K562 (cell line): ENCODE results near the gene MRAS. TPM values are rescaled to one million over a fixed set of nuclear protein-coding genes. Genes with fewer than 3 reads are reported as not detected.

Experiments used
- ATAC-seq: fragments of 200-7000 bp; cut with Tn5 transposase; 3 replicates; pipeline ENCODE4 v1.9.1; 2020; ENCODE audit warnings: moderate library complexity
- BruUV-seq: library from RNA; stranded (reverse); fragments of 400-500 nt; replicated peaks from 2 replicates; lab custom pipeline; 2021; lab: Mats Ljungman, UMichigan
- CTCF ChIA-PET: fragments of 300-600 bp; formaldehyde crosslinking; extraction: SDS; loops from one replicate; lab custom pipeline; 2021; ENCODE audit warnings: low intra/inter-chr PET ratio; lab: Yijun Ruan, JAX
- POLR2A ChIA-PET: fragments of 300-600, 350-650 bp; sonication (Branson Sonifier 250); formaldehyde crosslinking; extraction: SDS; loops from one replicate; lab custom pipeline; 2021; ENCODE audit warnings: antibody characterized with exemption, inconsistent platforms; lab: Yijun Ruan, JAX
- DNase-seq, 4 experiments: peaks; one replicate each; pipeline versions ENCODE4 v3.0.0 to v3.0.0-alpha.2; 2011 to 2018; ENCODE audit warnings: low spot score in 3 of 4, mixed read lengths in 3 of 4; ENCODE audit errors: extremely low read depth in 1 of 4
- FAIRE-seq: peaks from 2 replicates; lab custom pipeline; 2011; peaks lifted over from hg19 to GRCh38; lab: Jason Lieb, UNC
- H2AFZ ChIP-seq: 2 replicates; pipeline ENCODE4 v1.6.0; 2011; ENCODE audit warnings: low read depth, low read length, control low read depth, inconsistent platforms
- H3K27ac ChIP-seq: fragments of 200-600 bp; 3 replicates; pipeline ENCODE4 v1.8.0; 2011; ENCODE audit warnings: low read depth, mild to moderate bottlenecking, control low read depth, inconsistent platforms, low read length, moderate library complexity, mixed read lengths; ENCODE audit errors: extremely low read depth
- H3K27me3 ChIP-seq, 2 experiments: fragments of 300-600 bp in 1 of 2; 2 replicates in 1 of 2; 3 replicates in 1 of 2; pipeline versions ENCODE4 v1.6.0 to v1.8.0; 2011; ENCODE audit warnings: inconsistent platforms in 2 of 2, low read length in 2 of 2, mild to moderate bottlenecking in 1 of 2, mixed read lengths in 1 of 2, moderate library complexity in 1 of 2; ENCODE audit not compliant: control insufficient read depth in 2 of 2, insufficient read depth in 2 of 2
- H3K36me3 ChIP-seq: fragments of 300-600 bp; 3 replicates; pipeline ENCODE4 v1.8.0; 2011; ENCODE audit warnings: mild to moderate bottlenecking, low read length, inconsistent platforms; ENCODE audit not compliant: control insufficient read depth, insufficient read depth
- H3K4me1 ChIP-seq, 2 experiments: fragments of 200-600 bp in 1 of 2; replicated peaks in 1 of 2; 2 replicates in 1 of 2; 3 replicates in 1 of 2; pipeline versions ENCODE4 v1.5.1 to v1.8.0; 2011; ENCODE audit warnings: inconsistent platforms in 2 of 2, low read length in 2 of 2, mild to moderate bottlenecking in 1 of 2, mixed read lengths in 1 of 2, moderate library complexity in 1 of 2; ENCODE audit not compliant: control insufficient read depth in 2 of 2, insufficient read depth in 2 of 2
- H3K4me2 ChIP-seq: 2 replicates; pipeline ENCODE4 v1.6.1; 2011; ENCODE audit warnings: low read length, control low read depth, inconsistent platforms, mixed read lengths; ENCODE audit not compliant: insufficient read depth
- H3K4me3 ChIP-seq: fragments of 200-600 bp; sonication (generic), shearing (Covaris generic); 2 replicates; pipeline ENCODE4 v1.5.1; 2016; ENCODE audit warnings: control low read depth, inconsistent platforms
- H3K79me2 ChIP-seq: fragments of 200-600 bp; 3 replicates; pipeline ENCODE4 v1.8.0; 2011; ENCODE audit warnings: low read length, inconsistent platforms; ENCODE audit not compliant: control insufficient read depth, insufficient read depth
- H3K9ac ChIP-seq, 2 experiments: 2 replicates each; pipeline versions ENCODE4 v1.6.0 to v1.6.1; 2011; ENCODE audit warnings: low read depth in 2 of 2, low read length in 2 of 2, control low read depth in 1 of 2, inconsistent platforms in 1 of 2, mild to moderate bottlenecking in 1 of 2, mixed read lengths in 1 of 2; ENCODE audit not compliant: insufficient read depth in 1 of 2
- H3K9me1 ChIP-seq: one replicate; pipeline ENCODE4 v1.6.0; 2011; ENCODE audit warnings: inconsistent platforms, mild to moderate bottlenecking, low read length, moderate library complexity; ENCODE audit not compliant: control insufficient read depth, insufficient read depth
- H3K9me3 ChIP-seq: replicated peaks from 2 replicates; pipeline ENCODE4 v1.5.1; 2011; ENCODE audit warnings: low read depth, low read length, inconsistent platforms; ENCODE audit not compliant: control insufficient read depth, insufficient read depth
- H4K20me1 ChIP-seq: replicated peaks from 2 replicates; pipeline ENCODE4 v1.6.1; 2011; ENCODE audit warnings: low read length, inconsistent platforms, mixed read lengths; ENCODE audit not compliant: control insufficient read depth, insufficient read depth
- CC2D1A ChIP-seq: fragments of 450-650 bp; IDR thresholded peaks from 2 replicates; pipeline ENCODE4 v1.6.1; 2017; ENCODE audit warnings: mild to moderate bottlenecking
- CREB3L1 ChIP-seq: fragments of 450-650 bp; IDR thresholded peaks from 2 replicates; pipeline ENCODE4 v1.6.1; 2014; ENCODE audit warnings: low read depth, mild to moderate bottlenecking, moderate library complexity, borderline replicate concordance
- FOXJ3 ChIP-seq: sonication (generic); formaldehyde crosslinking; IDR thresholded peaks from 2 replicates; pipeline ENCODE4 v1.4.0; 2020; ENCODE audit warnings: mild to moderate bottlenecking, missing genetic modification reagents
- FOXP4 ChIP-seq: sonication (generic); formaldehyde crosslinking; IDR thresholded peaks from 2 replicates; pipeline ENCODE4 v1.8.0; 2022; ENCODE audit warnings: mild to moderate bottlenecking, missing genetic modification reagents, borderline replicate concordance
- LARP7 ChIP-seq: fragments of 450-650 bp; IDR thresholded peaks from 2 replicates; pipeline ENCODE4 v1.6.1; 2016
- NRF1 ChIP-seq, 2 experiments: fragments of 450-650 bp; IDR thresholded peaks in 1 of 2; conservative IDR thresholded peaks in 1 of 2; 2 replicates each; pipeline ENCODE4 v1.6.1; 2014; ENCODE audit warnings: mild to moderate bottlenecking in 2 of 2
- PML ChIP-seq: IDR thresholded peaks from 2 replicates; pipeline ENCODE4 v1.6.1; 2012; ENCODE audit warnings: low read length, inconsistent platforms
- PTBP1 ChIP-seq: fragments of 200-400 bp; formaldehyde crosslinking; IDR thresholded peaks from 2 replicates; pipeline ENCODE4 v1.6.1; 2017; ENCODE audit warnings: low read depth, low read length
- RBM25 ChIP-seq: fragments of 200-400 bp; formaldehyde crosslinking; IDR thresholded peaks from 2 replicates; pipeline ENCODE4 v1.6.1; 2018; ENCODE audit warnings: low read length, low read depth, moderate library complexity; ENCODE audit not compliant: severe bottlenecking
- SIN3B ChIP-seq: fragments of 450-650 bp; IDR thresholded peaks from 2 replicates; pipeline ENCODE4 v1.6.1; 2017; ENCODE audit warnings: low read depth, mild to moderate bottlenecking, moderate library complexity
- SMARCB1 ChIP-seq: IDR thresholded peaks from 2 replicates; pipeline ENCODE4 v1.6.1; 2011; ENCODE audit warnings: improper control_type of control experiment, low read depth; ENCODE audit not compliant: insufficient read length
- THAP7 ChIP-seq: fragments of 250-450 bp; sonication (Bioruptor Pico); IDR thresholded peaks from 2 replicates; pipeline ENCODE4 v1.5.0; 2021
- WGBS: fragments of 100-300 bp; shearing (Covaris generic); methylation state at CpG from one replicate; pipeline ENCODE4 v1.1.6; 2016; ENCODE audit warnings: low coverage, mixed read lengths; ENCODE audit not compliant: insufficient coverage; ENCODE audit errors: missing lambda C conversion rate; 5-methylcytosine and 5-hydroxymethylcytosine counted together
- in situ Hi-C: fragments of 300-500 bp; cut with MboI; formaldehyde crosslinking; loops from 4 replicates; pipeline ENCODE4 v1.15.0; 2018; ENCODE audit warnings: inconsistent platforms, mixed read lengths
- intact Hi-C: fragments of 100-400 bp; cut with micrococcal nuclease; formaldehyde crosslinking; loops from 2 replicates; pipeline ENCODE4 v1.14.2; 2022
- polyA plus RNA-seq, 8 experiments: library from polyadenylated mRNA; depleted of rRNA in 4 of 8; stranded (reverse) in 5 of 8; unstranded in 3 of 8; fragments of >200 nt; fragmentation: Nextera tagmentation in 2 of 8; fragmentation: Illumina TruSeq in 1 of 8; extraction: Ambion mirVana in 2 of 8; extraction: Trizol in 1 of 8; gene quantifications; 2 replicates each; pipeline versions ENCODE4 v1.2.1 to v1.2.3, GENCODE V29; 2011 to 2014; ENCODE audit warnings: inconsistent platforms in 1 of 8, missing spikeins in 1 of 8
- total RNA-seq, 7 experiments: library from RNA; depleted of rRNA in 6 of 7; stranded (reverse); fragments of >200 nt in 6 of 7; fragmentation: Illumina TruSeq in 2 of 7; extraction: Trizol in 2 of 7; gene quantifications; 2 replicates each; pipeline versions ENCODE4 v1.2.1 to v1.2.3, GENCODE V29; 2011 to 2021; ENCODE audit warnings: low replicate concordance in 1 of 7

Gene MRAS
- total and polyA plus RNA-seq, 9 of the 15 experiments (the other 6 are each of a cell fraction or from before 2014, with no cell fraction given) = 1.5 to 10.0 (median 5.0) TPM

DNA sequence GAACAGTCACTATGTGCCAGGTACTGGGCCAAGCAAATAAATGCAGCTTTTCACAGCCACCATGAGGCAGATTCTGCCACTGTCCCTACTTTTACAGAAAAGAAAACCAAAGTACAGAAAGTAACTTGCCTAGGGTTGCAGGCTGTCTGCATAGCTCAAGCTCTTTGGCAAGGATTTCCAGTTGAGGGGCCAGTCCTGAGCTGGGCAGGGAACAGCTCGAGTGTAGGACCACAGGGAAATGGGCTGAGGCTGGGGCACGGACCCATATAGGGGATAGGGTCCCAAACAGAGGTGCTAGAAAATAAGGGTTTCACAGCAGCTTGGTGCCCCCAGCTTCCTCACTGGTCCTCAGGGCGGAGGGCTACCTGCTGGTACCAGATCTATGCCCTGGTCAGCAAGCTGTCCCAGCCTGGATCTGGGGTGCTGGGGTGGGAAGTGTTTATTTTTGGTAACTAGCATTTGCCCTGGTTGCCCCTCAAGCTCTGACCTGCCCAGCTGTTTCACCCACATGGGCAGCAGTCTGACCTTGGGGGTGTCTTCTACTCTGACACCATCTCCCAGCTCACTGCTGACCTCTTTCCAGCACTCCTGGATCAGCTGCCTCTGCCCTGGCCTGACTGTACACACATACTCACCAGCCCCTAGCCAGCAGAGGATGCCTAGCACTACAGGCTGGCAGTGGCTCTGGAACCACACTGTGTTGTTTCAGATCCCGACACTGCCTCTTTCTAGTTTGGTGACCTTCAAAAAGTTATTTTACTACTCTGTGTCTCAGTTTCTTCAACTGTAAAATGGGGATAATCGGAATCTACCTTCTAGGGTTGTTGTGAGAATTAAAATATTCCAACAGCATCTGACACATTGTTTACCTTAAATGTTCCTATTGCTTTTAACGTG, 16.2 kb downstream of the MRAS start:
- ChIA-PET POLR2A (no interaction called here), CTCF (no interaction called here)
- no TSS peak for BruUV-seq
- no peaks in the 10 kb centered on the region for H3K9me3 ChIP-seq
- no peaks in the 10 kb centered on the region for H3K36me3 ChIP-seq
- no peak overlapping the region for H3K4me3 ChIP-seq
- no peaks in the 10 kb centered on the region for H4K20me1 ChIP-seq
- H3K9ac ChIP-seq = no peak overlapping the region
- H3K79me2 ChIP-seq = no peaks in the 10 kb centered on the region
- no peak for DNase-seq
- TF ChIP-seq RBM25 (peak; percentile 54), LARP7 (no peak), PML (no peak)
- TF ChIP-seq, all 486 proteins: peak for 1
- H3K9me1 ChIP-seq = peaks cover 4% of the 10 kb centered on the region
- H3K27ac ChIP-seq = no peak overlapping the region
- 10% methylated on average over 6 of the region's 6 CpGs for WGBS
- intact Hi-C loops = no loop called here
- FAIRE-seq (no peak), ATAC-seq (no peak)
- H2AFZ ChIP-seq = no peak overlapping the region
- H3K4me2 ChIP-seq = no peak overlapping the region
- no peaks in the 10 kb centered on the region; a peak in 2 of 5 replicates for H3K4me1 ChIP-seq
- in situ Hi-C loops = no loop called here
- peaks cover 0 to 32% of the 10 kb centered on the region in 2 experiments; a peak in 3 of 5 replicates for H3K27me3 ChIP-seq

GRCh38 chr3:138365253-138365555, 16.8 kb downstream of the MRAS start:
- Histone ChIP-seq H3K27me3 (peaks cover 0 to 38% of the 10 kb centered on the region in 2 experiments; a peak in 3 of 5 replicates), H3K9me3 (no peaks in the 10 kb centered on the region), H4K20me1 (no peaks in the 10 kb centered on the region), H3K4me1 (no peaks in the 10 kb centered on the region; a peak in 2 of 5 replicates), H3K4me2 (no peak overlapping the region), H2AFZ (no peak overlapping the region), H3K4me3 (no peak overlapping the region), H3K79me2 (no peaks in the 10 kb centered on the region), H3K9me1 (peaks cover 4% of the 10 kb centered on the region), H3K9ac (no peak overlapping the region), H3K27ac (no peak overlapping the region), H3K36me3 (no peaks in the 10 kb centered on the region)
- in situ Hi-C loops (no loop called here), intact Hi-C loops (no loop called here)
- no TSS peak for BruUV-seq
- no peak for FAIRE-seq
- CTCF ChIA-PET = no interaction called here
- no peak for ATAC-seq
- POLR2A ChIA-PET = no interaction called here
- 29% methylated on average over 4 of the region's 4 CpGs for WGBS
- no peak for DNase-seq
- TF ChIP-seq SMARCB1 (no peak), SIN3B (no peak), THAP7 (CRISPR knock-in tag) (no peak), PTBP1 (no peak), CREB3L1 (no peak), CC2D1A (no peak), NRF1 (conservative IDR thresholded peaks at IDR 0.05 in 1 of 2, IDR thresholded peaks at IDR 0.05 in 1 of 2) (no peak), FOXJ3 (CRISPR knock-in tag) (no peak), FOXP4 (CRISPR knock-in tag) (no peak)
